Suprapubic skin (tissue), 4 donors: ENCODE measurements around the gene FMNL1.

Source experiments
- CTCF ChIP-seq, 2 donors: fragments of 200-600 bp in 1 of 2; fragments of 450-650 bp in 1 of 2; sonication (generic) in 1 of 2; IDR thresholded peaks; one replicate each; pipeline ENCODE4 v1.5.1; 2016 to 2019; ENCODE audit warnings: antibody characterized with exemption in 2 of 2, mild to moderate bottlenecking in 1 of 2, moderate library complexity in 1 of 2
- EP300 ChIP-seq: sonication (generic); formaldehyde crosslinking; IDR thresholded peaks from one replicate; pipeline ENCODE4 v1.6.1; 2017; ENCODE audit warnings: antibody characterized with exemption
- POLR2A ChIP-seq, 2 donors: fragments of 450-650 bp; IDR thresholded peaks; one replicate each; pipeline ENCODE4 v1.6.1; 2017; ENCODE audit warnings: antibody characterized with exemption in 2 of 2, mild to moderate bottlenecking in 2 of 2, moderate library complexity in 2 of 2
- POLR2AphosphoS5 ChIP-seq, 3 donors: sonication (generic); formaldehyde crosslinking; IDR thresholded peaks; one replicate each; pipeline ENCODE4 v1.6.1; 2017; ENCODE audit warnings: antibody characterized with exemption in 3 of 3

GRCh38 chr17:45235416-45236281, 14.0 kb downstream of the FMNL1 start:
- TF ChIP-seq CTCF (IDR thresholded peaks at IDR 0.05) (peak; percentile 63 to 83), POLR2AphosphoS5 (IDR thresholded peaks at IDR 0.05) (no peak), POLR2A (IDR thresholded peaks at IDR 0.05) (no peak), EP300 (no peak)
